NOMO-1 treated with DMSO at 0.1 percent for 48 hours (cell line): Measurements from ENCODE around the gene ZKSCAN5.
"Not testable (repeated sequence)": the region's sequence is repeated elsewhere in the genome, so short reads cannot be mapped to it uniquely, and the experiment has no call there.

Experiments used
- DNase-seq: peaks from one replicate; lab custom pipeline; 2025; ENCODE audit not compliant: unreplicated experiment; lab: John Stamatoyannopoulos, UW

The ZKSCAN5 gene

DNA sequence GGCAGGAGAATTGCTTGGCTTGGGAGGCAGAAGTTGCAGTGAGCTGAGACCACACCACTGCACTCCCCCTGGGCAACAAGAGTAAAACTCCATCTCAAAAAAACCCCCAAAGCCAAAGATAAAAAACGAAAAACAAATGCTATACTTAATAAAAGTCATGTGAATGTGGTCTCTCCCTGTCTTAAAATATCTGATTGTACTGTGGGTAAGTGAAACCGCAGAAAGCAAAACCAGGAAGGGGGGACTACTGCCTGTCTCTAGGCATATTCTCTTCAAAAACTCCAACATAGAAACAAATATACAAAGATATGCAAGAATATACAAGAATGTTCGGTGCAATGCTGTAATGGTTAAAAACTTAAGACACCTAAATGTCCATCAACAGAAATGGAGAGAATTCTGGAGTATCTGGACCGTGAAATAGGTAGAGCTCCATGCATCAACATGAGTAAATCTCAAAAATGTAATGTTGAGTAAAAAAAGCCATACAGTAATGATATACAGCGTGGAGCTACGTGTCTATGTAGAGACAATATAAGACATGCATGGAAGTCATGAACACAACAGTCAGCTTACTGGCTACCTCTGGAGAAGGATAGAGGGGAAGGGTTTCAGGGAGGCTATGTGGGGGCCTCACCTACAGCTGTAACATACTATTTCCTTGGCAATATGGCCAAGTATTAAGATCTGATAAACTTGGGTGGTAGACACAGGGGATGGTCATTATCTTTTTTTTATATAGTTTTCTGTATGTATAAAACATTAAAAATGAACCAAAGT is 6.5 kb upstream of the ZKSCAN5 start:
- DNase-seq, result no peak

DNA sequence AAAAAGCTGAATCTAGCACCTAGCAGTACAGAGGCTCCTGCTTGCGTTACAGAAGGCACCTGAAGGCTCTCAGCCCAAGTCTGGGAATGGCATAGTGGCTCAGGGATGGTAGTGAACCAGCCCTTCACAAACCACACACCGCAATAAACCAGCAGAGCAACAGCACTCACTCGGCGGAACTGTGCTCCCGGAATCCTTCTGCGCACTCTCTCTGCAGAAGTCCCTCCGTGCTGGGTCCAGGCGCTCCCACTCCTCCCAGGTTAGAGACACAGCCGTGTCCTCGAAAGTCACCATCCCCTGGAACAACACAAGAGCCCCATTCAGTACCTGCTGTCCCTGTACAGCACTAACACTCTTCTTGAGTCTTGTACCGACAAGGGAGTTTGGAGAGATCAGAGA is 5.9 kb upstream of the ZKSCAN5 start:
- no peak for DNase-seq

DNA sequence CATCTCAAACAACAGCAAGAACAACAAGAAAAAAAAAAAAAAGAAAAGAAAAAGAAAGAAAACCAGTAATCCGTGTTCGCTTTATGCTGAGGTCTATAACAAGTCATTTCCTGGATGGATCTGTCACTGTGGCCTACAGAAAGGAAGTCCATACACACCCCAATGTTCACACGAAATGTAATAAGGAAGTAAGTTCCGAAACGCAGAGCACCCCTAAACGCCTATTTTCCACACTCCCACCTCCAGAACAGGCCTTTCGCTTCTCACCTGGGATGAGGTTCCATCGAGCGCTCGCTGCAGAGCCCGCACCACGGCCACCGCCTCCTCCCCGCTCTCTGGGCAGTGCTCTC is 5.1 kb upstream of the ZKSCAN5 start:
- DNase-seq, result peak; percentile 52

DNA sequence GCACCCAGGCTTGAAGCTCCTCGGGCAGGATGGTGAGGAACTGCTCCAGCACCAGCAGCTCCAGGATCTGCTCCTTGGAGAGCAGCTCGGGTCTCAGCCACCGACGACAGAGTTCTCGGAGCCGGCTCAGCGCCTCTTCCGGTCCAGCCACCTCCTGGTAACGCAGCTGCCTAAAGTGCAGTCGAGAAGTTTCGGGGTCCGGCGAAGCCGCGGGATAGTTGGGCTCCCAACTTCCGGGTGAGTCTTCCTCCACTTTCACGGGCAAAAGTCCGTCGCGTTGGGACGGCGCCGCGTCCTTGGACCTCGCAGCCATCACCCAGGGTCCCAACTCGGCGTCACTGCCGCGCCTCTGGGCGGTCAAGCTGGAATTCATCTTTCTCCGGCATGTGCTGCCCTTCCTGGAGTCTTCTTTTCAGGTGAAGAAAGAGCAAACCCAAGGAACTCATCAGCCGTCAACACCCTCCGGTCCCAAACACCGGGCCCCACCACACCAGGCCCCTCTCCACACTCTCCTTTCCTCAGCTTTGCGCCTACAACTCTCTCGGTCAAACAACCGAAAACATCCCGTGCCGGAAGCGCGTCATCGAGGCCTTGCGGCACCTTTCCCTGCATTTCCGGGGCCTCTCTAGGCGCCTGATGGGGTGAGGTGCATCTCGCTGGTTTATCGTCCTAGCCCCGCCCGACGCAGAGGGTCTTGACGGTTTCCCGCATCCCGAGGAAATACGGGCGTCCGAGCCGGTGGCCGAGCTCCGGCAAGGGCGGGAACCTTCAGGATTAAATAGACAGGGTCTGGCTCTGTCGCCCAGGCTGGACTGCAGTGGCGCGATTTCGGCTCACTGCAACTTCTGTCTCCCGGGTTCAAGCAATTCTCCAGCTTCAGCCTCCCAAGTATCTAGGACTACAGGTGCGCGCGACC is 4.5 kb upstream of the ZKSCAN5 start, which contains the start of gene ZNF394:
Gene ZNF394, minus strand, starts transcription at position 561 of the 916 bp plus-strand sequence. Its CDS starts 188 bp downstream, at position 373.
- DNase-seq, result peak; percentile 91

DNA sequence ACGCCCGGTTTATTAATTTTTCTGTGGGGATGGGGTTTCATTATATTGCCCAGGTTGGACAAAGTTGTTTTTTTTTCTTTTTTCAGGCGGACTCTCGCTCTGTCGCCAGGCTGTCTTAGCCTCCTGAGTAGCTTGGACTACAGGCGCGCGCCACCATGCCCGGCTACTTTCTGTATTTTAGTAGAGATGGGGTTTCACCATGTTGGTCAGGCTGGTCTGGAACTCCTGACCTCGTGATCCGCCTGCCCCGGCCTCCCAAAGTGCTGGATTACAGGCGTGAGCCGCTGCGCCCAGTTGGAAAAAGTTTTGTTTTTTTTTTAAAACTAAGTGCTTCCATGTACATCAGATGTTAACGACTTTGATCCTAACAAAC is 3.8 kb upstream of the ZKSCAN5 start:
- no peak for DNase-seq

DNA sequence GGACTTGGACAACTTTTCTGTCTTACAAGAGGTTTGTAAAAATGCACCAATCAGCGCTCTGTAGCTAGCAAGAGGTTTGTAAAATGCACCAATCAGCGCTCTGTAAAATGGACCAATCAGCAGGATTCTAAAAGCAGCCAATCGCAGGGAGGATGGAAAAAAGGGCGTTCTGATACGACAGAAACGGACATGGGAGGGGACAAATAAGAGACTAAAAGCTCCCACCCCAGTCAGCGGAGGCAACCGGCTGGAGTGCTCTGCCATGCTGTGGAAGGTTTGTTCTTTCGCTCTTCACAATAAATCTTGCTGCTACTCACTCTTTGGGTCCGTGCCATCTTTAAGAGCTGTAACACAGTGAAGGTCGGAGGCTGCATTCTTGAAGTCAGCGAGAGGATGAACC is 3.2 kb upstream of the ZKSCAN5 start:
- DNase-seq, result not testable (repeated sequence)

DNA sequence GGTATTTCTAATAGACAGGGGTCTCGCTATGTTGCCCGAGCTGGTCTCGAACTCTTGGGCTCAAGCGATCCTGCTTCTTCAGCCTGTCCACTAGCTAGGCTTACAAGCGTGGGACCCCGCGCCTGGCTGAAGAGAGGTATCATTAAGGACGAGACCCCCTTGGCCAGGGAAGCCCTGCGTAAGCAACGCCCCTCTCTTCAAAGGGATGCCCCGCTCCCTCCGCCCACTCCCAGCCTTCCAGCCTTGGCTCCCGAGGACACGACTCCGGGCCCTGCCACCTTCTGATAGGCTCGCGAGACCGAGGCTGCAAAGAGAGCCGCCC is 220 bp upstream of the ZKSCAN5 start:
- DNase-seq, result no peak

DNA sequence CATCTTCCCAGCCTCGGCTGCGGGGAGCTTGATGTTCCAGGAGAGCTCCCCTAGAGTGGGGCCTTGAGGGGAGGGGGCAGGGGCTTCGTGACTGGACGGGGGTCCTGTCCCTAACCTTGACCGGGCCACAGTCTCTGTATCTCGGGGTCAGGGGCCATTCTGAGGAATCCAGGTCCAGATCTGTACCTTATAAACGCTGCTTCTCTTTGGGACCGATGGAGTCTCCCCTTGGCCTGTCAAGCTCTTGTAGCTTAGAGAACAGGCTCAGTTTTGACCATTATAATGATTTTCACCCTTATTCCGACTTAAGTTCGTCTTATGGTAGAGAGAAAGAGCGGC is 831 bp downstream of the ZKSCAN5 start:
- no peak for DNase-seq

DNA sequence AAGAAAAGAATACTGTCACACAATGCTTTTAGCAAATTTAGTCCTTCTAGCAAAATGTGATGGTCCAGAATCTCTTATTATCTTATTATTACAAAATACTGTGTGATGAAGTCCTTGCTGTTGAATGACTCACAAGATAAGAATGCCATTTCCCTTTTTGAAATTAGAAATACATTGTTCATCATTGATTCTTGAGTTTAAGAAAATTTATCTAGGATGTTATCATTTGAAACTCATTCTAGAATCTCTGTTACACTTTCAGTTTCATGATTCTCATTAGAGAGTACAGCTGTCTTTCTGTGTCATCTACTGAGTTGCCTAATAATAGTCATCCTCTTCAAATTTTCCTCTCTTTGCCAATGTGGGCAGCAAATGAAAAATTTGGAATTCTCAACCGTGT is 9.6 kb downstream of the ZKSCAN5 start:
- DNase-seq, result no peak

DNA sequence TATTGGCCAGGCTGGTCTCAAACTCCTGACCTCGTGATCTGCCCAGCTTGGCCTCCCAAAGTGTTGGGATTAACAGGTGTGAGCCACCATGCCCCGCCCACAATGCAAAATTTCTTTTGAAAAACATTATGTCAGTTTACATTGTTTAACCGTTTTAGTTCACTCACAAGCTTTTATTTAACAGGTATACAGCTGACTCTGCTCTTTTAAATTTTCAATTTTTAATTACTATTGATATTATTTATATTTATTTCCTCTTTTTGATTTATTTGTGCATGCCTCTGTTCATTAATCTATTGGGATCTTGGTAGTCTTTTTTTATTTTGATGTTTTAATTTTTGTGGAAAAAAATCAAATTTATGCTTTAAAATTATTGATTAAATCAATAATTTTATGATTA is 16.9 kb downstream of the ZKSCAN5 start:
- DNase-seq, result no peak

DNA sequence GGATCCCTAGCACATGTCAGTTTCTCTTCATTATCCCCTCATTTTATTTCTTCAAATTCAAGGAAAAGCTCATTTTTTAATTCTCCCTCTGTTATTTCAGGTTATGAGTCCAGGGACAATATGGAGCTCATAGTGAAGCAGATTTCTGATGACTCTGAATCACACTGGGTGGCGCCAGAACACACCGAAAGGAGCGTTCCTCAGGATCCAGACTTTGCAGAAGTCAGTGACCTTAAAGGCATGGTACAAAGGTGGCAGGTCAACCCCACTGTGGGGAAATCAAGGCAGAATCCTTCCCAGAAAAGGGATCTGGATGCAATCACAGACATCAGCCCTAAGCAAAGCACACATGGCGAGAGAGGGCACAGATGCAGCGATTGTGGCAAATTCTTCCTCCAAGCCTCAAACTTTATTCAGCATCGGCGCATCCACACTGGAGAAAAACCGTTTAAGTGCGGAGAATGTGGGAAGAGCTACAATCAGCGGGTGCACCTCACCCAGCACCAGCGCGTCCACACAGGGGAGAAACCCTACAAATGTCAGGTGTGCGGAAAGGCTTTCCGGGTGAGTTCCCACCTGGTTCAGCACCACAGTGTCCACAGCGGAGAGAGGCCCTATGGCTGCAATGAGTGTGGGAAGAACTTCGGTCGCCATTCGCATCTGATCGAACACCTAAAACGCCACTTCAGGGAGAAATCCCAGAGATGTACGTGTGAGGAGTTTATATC is 21.4 kb downstream of the ZKSCAN5 start:
- DNase-seq, result no peak

DNA sequence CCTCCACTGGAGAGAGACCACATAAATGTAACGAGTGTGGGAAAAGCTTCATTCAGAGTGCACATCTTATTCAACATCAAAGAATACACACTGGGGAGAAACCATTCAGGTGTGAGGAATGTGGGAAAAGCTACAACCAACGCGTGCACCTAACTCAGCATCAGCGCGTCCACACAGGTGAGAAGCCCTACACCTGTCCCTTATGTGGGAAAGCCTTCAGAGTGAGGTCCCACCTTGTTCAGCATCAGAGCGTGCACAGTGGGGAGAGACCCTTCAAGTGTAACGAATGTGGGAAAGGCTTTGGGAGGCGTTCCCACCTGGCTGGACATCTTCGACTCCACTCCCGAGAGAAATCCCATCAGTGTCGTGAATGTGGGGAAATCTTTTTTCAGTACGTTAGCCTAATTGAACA is 26.9 kb downstream of the ZKSCAN5 start:
- no peak for DNase-seq

DNA sequence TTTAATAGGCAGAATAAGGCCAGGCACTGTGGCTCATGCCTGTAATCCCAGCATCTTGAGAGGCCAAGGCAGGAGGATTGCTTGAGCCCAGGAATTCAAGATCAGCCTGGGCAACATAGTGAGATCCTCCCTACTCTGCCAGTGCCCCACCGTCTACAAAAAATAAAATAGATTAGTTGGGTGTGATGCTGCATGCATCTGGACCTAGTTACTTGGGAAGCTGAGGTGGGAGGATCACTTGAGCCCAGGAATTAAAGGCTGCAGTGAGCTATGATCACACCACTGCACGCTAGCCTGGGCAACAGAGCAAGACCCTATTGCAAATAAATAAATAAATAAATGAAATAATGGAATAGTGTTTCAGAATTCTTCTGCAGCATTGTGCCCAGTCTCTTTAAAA is 31.2 kb downstream of the ZKSCAN5 start:
- DNase-seq, result no peak

DNA sequence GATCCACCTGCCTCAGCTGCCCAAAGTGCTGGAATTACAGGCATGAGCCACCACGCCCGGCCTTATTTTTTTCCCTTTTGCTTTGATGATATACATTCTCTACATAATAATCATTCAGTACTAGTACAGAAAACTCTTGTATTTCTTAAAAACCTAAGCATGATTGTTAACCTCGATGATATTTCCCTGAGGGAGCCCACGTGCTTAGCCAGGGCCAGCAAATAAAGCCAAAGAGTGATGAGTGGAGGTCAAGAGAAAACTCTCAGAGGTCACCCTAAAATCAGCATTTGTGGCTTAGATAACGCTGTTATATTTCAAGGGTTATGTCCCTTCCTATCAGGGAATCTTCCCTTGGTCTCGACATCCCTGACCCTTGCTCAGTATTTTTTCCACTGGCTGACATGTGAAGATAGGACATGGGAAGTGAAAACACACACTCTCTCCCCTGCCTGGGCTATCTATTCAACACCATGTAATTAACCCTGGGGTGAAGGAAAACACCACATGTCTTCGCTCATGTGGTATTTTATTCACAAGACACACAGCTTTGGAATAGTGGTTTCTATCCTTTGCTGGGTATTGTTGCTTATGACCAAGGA is 34.9 kb downstream of the ZKSCAN5 start:
- DNase-seq, result no peak

DNA sequence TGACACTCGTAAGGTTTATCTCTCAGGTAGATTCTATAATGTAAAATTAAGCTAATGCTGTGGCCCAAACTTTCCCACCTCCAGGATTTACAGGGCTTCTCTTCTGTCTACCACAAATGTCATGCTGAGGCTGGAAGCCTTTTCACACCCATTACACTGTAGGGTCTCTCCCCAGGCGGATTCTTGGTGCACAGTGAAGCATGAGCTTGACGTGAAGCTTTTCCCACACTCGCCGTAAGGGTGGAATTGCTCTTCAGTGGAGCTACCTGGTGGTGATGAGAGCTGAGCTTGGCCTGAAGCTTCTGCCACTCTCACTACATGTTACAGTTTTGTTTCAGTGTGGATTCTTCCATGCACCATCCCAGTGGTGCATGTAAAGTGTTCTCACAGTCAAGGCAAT is 36.1 kb downstream of the ZKSCAN5 start:
- DNase-seq, result no peak

DNA sequence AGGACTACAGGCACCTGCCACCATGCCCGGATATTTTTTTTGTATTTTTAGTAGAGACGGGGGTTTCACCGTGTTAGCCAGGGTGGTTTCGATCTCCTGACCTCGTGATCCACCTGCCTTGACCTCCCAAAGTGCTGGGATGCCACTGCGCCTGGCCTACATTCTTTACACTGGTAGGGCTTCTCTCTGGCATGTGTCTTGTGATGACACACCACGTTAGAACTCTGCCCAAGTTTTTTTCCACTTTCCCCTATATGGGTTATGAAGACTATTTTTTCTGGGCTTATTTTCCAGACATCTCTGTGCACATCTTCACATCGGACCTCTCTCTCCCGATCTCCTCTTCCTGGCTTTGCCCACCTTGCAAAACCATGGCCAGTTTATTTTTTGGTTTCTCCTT is 36.8 kb downstream of the ZKSCAN5 start:
- DNase-seq, result no peak

DNA sequence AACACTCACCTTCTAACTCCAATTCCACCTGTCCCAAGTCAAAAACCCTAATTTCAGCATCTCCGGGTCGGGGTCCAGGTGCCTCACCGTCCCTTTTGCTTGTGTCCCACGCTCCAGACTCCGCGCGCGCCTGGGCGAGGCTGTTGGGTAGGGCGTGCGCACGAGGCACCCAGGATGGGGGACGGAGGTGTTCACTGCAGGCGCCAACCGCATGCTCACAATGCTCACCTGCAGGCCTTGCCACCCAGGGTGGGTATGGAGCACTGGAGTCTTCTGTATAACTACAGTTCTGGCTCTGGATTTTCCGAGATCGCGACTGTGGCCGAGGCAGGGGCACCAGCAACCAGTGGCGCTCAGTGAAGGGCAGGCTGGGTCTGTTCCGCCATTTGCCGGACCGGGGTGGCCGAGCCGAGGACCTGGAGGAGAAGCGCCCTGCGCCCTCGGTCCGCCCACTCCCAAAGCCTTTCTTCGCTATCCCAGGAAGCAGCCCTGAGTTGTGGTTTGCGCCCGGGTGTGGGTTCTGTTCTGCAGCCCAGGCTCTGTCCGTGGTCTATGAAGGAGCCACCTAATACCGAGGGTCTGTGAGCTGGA is 38.7 kb downstream of the ZKSCAN5 start:
- no peak for DNase-seq

DNA sequence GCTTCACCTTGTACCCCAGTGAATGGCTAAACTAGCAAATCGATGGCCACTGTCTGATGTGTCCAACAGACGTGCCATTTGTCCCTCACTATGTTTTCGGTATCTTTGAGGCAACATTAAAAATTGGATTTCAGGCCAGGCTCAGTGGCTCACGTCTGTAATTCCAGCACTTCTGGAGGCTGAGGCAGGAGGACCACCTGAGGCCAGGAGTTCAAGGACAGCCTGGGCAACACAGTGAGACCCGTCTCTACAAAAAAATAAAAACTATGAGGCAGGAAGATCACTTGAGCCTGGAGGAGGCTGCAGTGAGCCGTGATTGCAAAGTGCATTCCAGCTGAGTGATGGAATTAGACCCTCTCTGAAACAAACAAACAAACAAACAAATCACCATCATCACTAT is 39.5 kb downstream of the ZKSCAN5 start:
- DNase-seq, result no peak

DNA sequence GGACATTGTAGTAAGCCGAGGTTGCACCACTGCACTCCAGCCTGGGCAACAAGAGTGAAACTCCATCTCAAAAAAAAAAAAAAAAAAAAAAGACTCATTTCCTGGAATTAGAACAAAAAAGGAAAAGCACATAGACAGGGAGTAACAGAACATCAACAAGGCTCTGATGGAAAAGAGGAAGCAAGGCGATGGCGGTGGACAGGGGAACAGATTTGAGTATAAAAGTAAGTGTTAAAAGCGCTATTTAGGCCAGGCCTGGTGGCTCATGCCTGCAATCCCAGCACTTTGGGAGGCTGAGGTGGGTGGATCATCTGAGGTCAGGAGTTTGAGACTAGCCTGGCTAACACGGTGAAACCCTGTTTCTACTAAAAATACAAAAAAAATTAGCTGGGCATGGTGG is 40.8 kb downstream of the ZKSCAN5 start:
- DNase-seq, result not testable (repeated sequence)

DNA sequence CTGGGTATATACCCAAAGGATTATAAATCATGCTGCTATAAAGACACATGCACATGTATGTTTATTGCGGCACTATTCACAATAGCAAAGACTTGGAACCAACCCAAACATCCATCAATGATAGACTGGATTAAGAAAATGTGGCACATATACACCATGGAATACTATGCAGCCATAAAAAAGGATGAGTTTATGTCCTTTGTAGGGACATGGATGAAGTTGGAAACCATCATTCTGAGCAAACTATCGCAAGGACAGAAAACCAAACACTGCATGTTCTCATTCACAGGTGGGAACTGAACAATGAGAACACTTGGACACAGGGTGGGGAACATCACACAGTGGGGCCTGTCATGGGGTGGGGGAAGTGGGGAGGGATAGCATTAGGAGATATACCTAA is 45.1 kb downstream of the ZKSCAN5 start:
- DNase-seq, result not testable (repeated sequence)

DNA sequence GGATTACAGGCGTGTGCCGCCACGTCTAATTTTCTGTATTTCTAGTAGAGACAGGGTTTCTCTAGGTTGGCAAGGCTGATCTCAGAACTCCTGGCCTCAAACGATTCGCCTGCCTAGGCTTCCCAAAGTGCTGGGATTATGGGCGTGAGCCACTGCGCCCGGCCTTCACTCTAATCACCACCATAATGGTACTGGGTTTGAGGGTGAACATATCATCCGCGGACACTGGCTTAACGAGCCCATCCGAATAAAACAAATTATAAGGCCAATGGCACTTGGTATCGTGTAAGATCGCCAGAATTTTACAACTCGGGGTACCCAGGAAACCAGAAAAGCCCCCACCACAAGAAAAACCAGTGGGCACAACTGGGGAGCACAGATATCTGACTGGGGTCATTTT is 46.9 kb downstream of the ZKSCAN5 start:
- no peak for DNase-seq
